Measurements from ENCODE around the gene PPP1R3G.

- no peak for TF ChIP-seq CTCF (optimal IDR thresholded peaks at IDR 0.05 in 1 of 3, IDR thresholded peaks at IDR 0.05 in 1 of 3, conservative IDR thresholded peaks at IDR 0.05 in 1 of 3; ENCODE audit: extremely low read depth in 1 of 3, insufficient read depth in 2 of 3, low read length in 3 of 3)
- TF ChIP-seq EZH2 (IDR thresholded peaks at IDR 0.05; ENCODE audit: low read length): no peak
These were observed 11.3 kb downstream of the PPP1R3G start for GRCh38 chr6:5096482-5096881.

Measured in keratinocyte (primary cell).